ENCODE measurements around the gene REEP1.

- TF ChIP-seq CTCF (IDR thresholded peaks at IDR 0.05) (no peak), ZFX (IDR thresholded peaks at IDR 0.05; ENCODE audit: borderline replicate concordance) (no peak)
These were observed 161.6 kb downstream of the REEP1 start for GRCh38 chr2:86175828-86176227.
